Breast epithelium (tissue), 4 donors: Measurements from ENCODE around the gene CILP. TPM values are rescaled to one million over a fixed set of nuclear protein-coding genes. Genes with fewer than 3 reads are reported as not detected.

ENCODE experiments used
- DNase-seq, 2 donors: peaks; one replicate each; pipeline ENCODE4 v3.0.0-alpha.2; 2019; ENCODE audit warnings: low spot score in 2 of 2
- H3K27ac ChIP-seq, 2 donors: fragments of 200-600 bp; sonication (generic) in 1 of 2; one replicate each; pipeline ENCODE4 v1.5.1; 2016 to 2019; ENCODE audit warnings: mild to moderate bottlenecking in 1 of 2
- H3K27me3 ChIP-seq, 2 donors: fragments of 200-600 bp; sonication (generic) in 1 of 2; one replicate each; pipeline versions ENCODE4 v1.5.1 to v1.6.0; 2017 to 2019; ENCODE audit warnings: control low read depth in 1 of 2, mild to moderate bottlenecking in 1 of 2
- H3K36me3 ChIP-seq: fragments of 200-600 bp; one replicate; pipeline ENCODE4 v1.5.1; 2019
- H3K4me1 ChIP-seq, 2 donors: fragments of 200-600 bp; sonication (generic); one replicate each; pipeline ENCODE4 v1.5.1; 2016 to 2019; ENCODE audit warnings: control low read depth in 1 of 2
- H3K4me3 ChIP-seq, 3 donors: fragments of 200-600 bp; sonication (generic); 1 replicate in 2 of 3; 2 replicates in 1 of 3; pipeline ENCODE4 v1.5.1; 2016 to 2019; ENCODE audit warnings: mild to moderate bottlenecking in 3 of 3, moderate library complexity in 2 of 3
- H3K9me3 ChIP-seq, 2 donors: fragments of 200-600 bp; sonication (generic) in 1 of 2; one replicate each; pipeline ENCODE4 v1.5.1; 2016 to 2019; ENCODE audit warnings: control low read depth in 1 of 2
- CTCF ChIP-seq, 3 donors: fragments of 450-650 bp; IDR thresholded peaks; one replicate each; pipeline ENCODE4 v1.5.1; 2016 to 2017; ENCODE audit warnings: antibody characterized with exemption in 3 of 3, mild to moderate bottlenecking in 3 of 3, moderate library complexity in 3 of 3
- POLR2A ChIP-seq: fragments of 450-650 bp; IDR thresholded peaks from one replicate; pipeline ENCODE4 v1.6.1; 2016; ENCODE audit warnings: antibody characterized with exemption, mild to moderate bottlenecking, moderate library complexity
- POLR2AphosphoS5 ChIP-seq, 3 donors: sonication (generic); formaldehyde crosslinking; IDR thresholded peaks; one replicate each; pipeline ENCODE4 v1.6.1; 2017; ENCODE audit warnings: antibody characterized with exemption in 3 of 3
- intact Hi-C: fragments of 100-400 bp; cut with DNase I; formaldehyde crosslinking; loops from one replicate; pipeline ENCODE4 v1.15.1; 2023; ENCODE audit warnings: low total_unique reads
- total RNA-seq, 3 donors: library from RNA; depleted of rRNA; stranded (reverse); fragments of >200 nt; gene quantifications; one replicate each; pipeline ENCODE4 v1.1.0, GENCODE V29; 2016

Gene CILP
- 100 to 1,000 TPM in 1 of 3 donors, 10 to 100 TPM in 1, 1 to 10 TPM in 1; 5.2 to 203 (median 24.6) TPM for total RNA-seq

GRCh38 chr15:65210770-65211481 lies at the start of gene CILP:
Gene CILP, minus strand, starts transcription at chr15:65211473. Its CDS starts 1,718 bp downstream, at chr15:65209755.
- Histone ChIP-seq H3K4me3 (peak within 1 kb of the TSS in 2 of 3 donors; percentile 5 to 41), H3K9me3 (no peaks in the 10 kb centered on the region), H3K27ac (peak within 1 kb of the TSS; percentile 2 to 83), H3K36me3 (no peaks in the 10 kb centered on the region), H3K4me1 (peaks cover 0 to 7% of the 10 kb centered on the region in 2 donors), H3K27me3 (no peaks in the 10 kb centered on the region)
- intact Hi-C loops: no loop called here
- no peak for DNase-seq
- TF ChIP-seq POLR2A (no peak), CTCF (IDR thresholded peaks at IDR 0.05) (no peak), POLR2AphosphoS5 (IDR thresholded peaks at IDR 0.05) (no peak)

GRCh38 chr15:65260968-65261367 lies 49.7 kb upstream of the CILP start:
- H3K4me3 ChIP-seq: no peak overlapping the region
- H3K36me3 ChIP-seq: no peaks in the 10 kb centered on the region
- intact Hi-C loops: no loop called here
- no peaks in the 10 kb centered on the region for H3K4me1 ChIP-seq
- no peaks in the 10 kb centered on the region for H3K9me3 ChIP-seq
- H3K27me3 ChIP-seq: no peaks in the 10 kb centered on the region
- DNase-seq: no peak
- TF ChIP-seq POLR2A (no peak), POLR2AphosphoS5 (IDR thresholded peaks at IDR 0.05) (no peak), CTCF (IDR thresholded peaks at IDR 0.05) (no peak)
- no peak overlapping the region for H3K27ac ChIP-seq

- H3K27me3 ChIP-seq: no peaks in the 10 kb centered on the region
- no peaks in the 10 kb centered on the region for H3K4me1 ChIP-seq
- no peaks in the 10 kb centered on the region for H3K36me3 ChIP-seq
- H3K4me3 ChIP-seq: no peak overlapping the region
- intact Hi-C loops: no loop called here
- peak overlapping the region; percentile 59 to 71 for H3K27ac ChIP-seq
- TF ChIP-seq POLR2AphosphoS5 (IDR thresholded peaks at IDR 0.05): peak in 2 of 3 donors; percentile 27 to 30
- TF ChIP-seq CTCF (IDR thresholded peaks at IDR 0.05): no peak
- DNase-seq: no peak
- H3K9me3 ChIP-seq: no peaks in the 10 kb centered on the region
These were observed 48.1 kb upstream of the CILP start for GRCh38 chr15:65259367-65259797.

- DNase-seq: no peak
- intact Hi-C loops: no loop called here
- TF ChIP-seq POLR2AphosphoS5 (IDR thresholded peaks at IDR 0.05) (peak in 1 of 3 donors; percentile 59), CTCF (IDR thresholded peaks at IDR 0.05) (no peak)
- H3K36me3 ChIP-seq: no peaks in the 10 kb centered on the region
- no peaks in the 10 kb centered on the region for H3K9me3 ChIP-seq
- no peaks in the 10 kb centered on the region for H3K4me1 ChIP-seq
- peak overlapping the region; percentile 59 to 71 for H3K27ac ChIP-seq
- no peaks in the 10 kb centered on the region for H3K27me3 ChIP-seq
- no peak overlapping the region for H3K4me3 ChIP-seq
These were observed 47.3 kb upstream of the CILP start for GRCh38 chr15:65258375-65259262.
